GM12878 (cell line): ENCODE data around the gene R3HDM2. TPM values are rescaled to one million over a fixed set of nuclear protein-coding genes. Genes with fewer than 3 reads are reported as not detected.

Source experiments
- ATAC-seq: fragments of 200-7000 bp; cut with Tn5 transposase; 3 replicates; pipeline ENCODE4 v1.9.1; 2020; ENCODE audit warnings: mild to moderate bottlenecking, moderate library complexity
- BruUV-seq: library from RNA; stranded (reverse); fragments of 400-500 nt; replicated peaks from 2 replicates; lab custom pipeline; 2021; lab: Mats Ljungman, UMichigan
- CTCF ChIA-PET: fragments of 300-600 bp; sonication (Branson Sonifier 250); formaldehyde crosslinking; extraction: SDS; loops from one replicate; lab custom pipeline; 2021; ENCODE audit warnings: inconsistent platforms; lab: Yijun Ruan, JAX
- POLR2A ChIA-PET: fragments of 350-600 bp; formaldehyde crosslinking; extraction: SDS; loops from one replicate; lab custom pipeline; 2021; ENCODE audit warnings: inconsistent platforms; lab: Charles Lee
- RAD21 ChIA-PET: fragments of 300-600 bp; sonication (Branson Sonifier 250); formaldehyde crosslinking; loops from one replicate; lab custom pipeline; 2023; ENCODE audit warnings: antibody characterized with exemption; ENCODE audit not compliant: unreplicated experiment; lab: Charles Lee
- SMC1A ChIA-PET: fragments of 300-600 bp; sonication (Branson Sonifier 250); formaldehyde crosslinking; loops from one replicate; lab custom pipeline; 2023; ENCODE audit not compliant: unreplicated experiment, uncharacterized antibody; lab: Charles Lee
- DNase-seq: peaks from one replicate; pipeline ENCODE4 v3.0.0-alpha.2; 2011; ENCODE audit warnings: low read depth, low spot score
- FAIRE-seq: peaks from 3 replicates; lab custom pipeline; 2011; peaks lifted over from hg19 to GRCh38; lab: Jason Lieb, UNC
- H2AFZ ChIP-seq: 2 replicates; pipeline ENCODE4 v1.6.0; 2011; ENCODE audit warnings: low read depth, low read length, control low read depth; ENCODE audit not compliant: control insufficient read depth
- H3K27ac ChIP-seq: 2 replicates; pipeline ENCODE4 v1.5.1; 2011; ENCODE audit warnings: control low read depth; ENCODE audit not compliant: control insufficient read depth, insufficient read depth
- H3K27me3 ChIP-seq, 2 experiments: replicated peaks in 1 of 2; 2 replicates each; pipeline versions ENCODE4 v1.6.0 to v1.6.1; 2011; ENCODE audit warnings: low read length in 1 of 2; ENCODE audit not compliant: control insufficient read depth in 2 of 2, insufficient read depth in 2 of 2
- H3K36me3 ChIP-seq, 2 experiments: 2 replicates each; pipeline ENCODE4 v1.5.1; 2011; ENCODE audit warnings: low read length in 1 of 2; ENCODE audit not compliant: control insufficient read depth in 2 of 2, insufficient read depth in 2 of 2
- H3K4me1 ChIP-seq: 2 replicates; pipeline ENCODE4 v1.6.1; 2011; ENCODE audit warnings: mild to moderate bottlenecking, low read length, moderate library complexity, mixed read lengths; ENCODE audit not compliant: control insufficient read depth, insufficient read depth
- H3K4me2 ChIP-seq: 2 replicates; pipeline ENCODE4 v1.6.0; 2011; ENCODE audit warnings: control low read depth; ENCODE audit not compliant: control insufficient read depth, insufficient read depth
- H3K4me3 ChIP-seq: fragments of 200-600 bp; sonication (generic); 2 replicates; pipeline ENCODE4 v1.5.1; 2016
- H3K79me2 ChIP-seq: 2 replicates; pipeline ENCODE4 v1.6.0; 2011; ENCODE audit warnings: low read length; ENCODE audit not compliant: control insufficient read depth, insufficient read depth
- H3K9ac ChIP-seq: 2 replicates; pipeline ENCODE4 v1.8.0; 2011; ENCODE audit warnings: low read length, control low read depth, mixed read lengths; ENCODE audit not compliant: control insufficient read depth, insufficient read depth
- H3K9me3 ChIP-seq: replicated peaks from 3 replicates; pipeline ENCODE4 v1.5.1; 2011; ENCODE audit warnings: mild to moderate bottlenecking, low read length; ENCODE audit not compliant: control insufficient read depth, insufficient read depth
- H4K20me1 ChIP-seq: 2 replicates; pipeline ENCODE4 v1.6.0; 2011; ENCODE audit not compliant: control insufficient read depth, insufficient read depth
- CEBPZ ChIP-seq: fragments of 150-350 bp; IDR thresholded peaks from 2 replicates; pipeline ENCODE4 v1.6.1; 2016; ENCODE audit warnings: low read depth, low read length
- EED ChIP-seq: sonication (generic); IDR thresholded peaks from 2 replicates; pipeline ENCODE4 v1.6.1; 2016; ENCODE audit warnings: antibody characterized with exemption, low read depth
- FOXM1 ChIP-seq: IDR thresholded peaks from 2 replicates; pipeline ENCODE4 v1.6.1; 2012; ENCODE audit warnings: low read depth, mild to moderate bottlenecking, inconsistent platforms, low read length, moderate library complexity
- HCFC1 ChIP-seq: fragments of 150-350 bp; IDR thresholded peaks from 2 replicates; pipeline ENCODE4 v1.6.1; 2014; ENCODE audit warnings: low read length
- MEF2A ChIP-seq: IDR thresholded peaks from 2 replicates; pipeline ENCODE4 v1.6.1; 2011; ENCODE audit warnings: low read depth, mild to moderate bottlenecking, low read length, moderate library complexity; ENCODE audit not compliant: insufficient read depth
- MTA3 ChIP-seq: IDR thresholded peaks from 2 replicates; pipeline ENCODE4 v1.6.1; 2012; ENCODE audit warnings: low read length, inconsistent platforms, borderline replicate concordance
- RB1 ChIP-seq: fragments of 450-650 bp; formaldehyde crosslinking; IDR thresholded peaks from 2 replicates; pipeline ENCODE4 v1.6.1; 2017; ENCODE audit warnings: mild to moderate bottlenecking, borderline replicate concordance
- RUNX3 ChIP-seq: IDR thresholded peaks from 2 replicates; pipeline ENCODE4 v1.6.1; 2012; ENCODE audit warnings: low read length, inconsistent platforms
- TAF1 ChIP-seq: IDR thresholded peaks from 2 replicates; pipeline ENCODE4 v1.6.1; 2011; ENCODE audit warnings: mild to moderate bottlenecking, low read depth, low read length, borderline replicate concordance
- USF2 ChIP-seq: IDR thresholded peaks from 2 replicates; pipeline ENCODE4 v1.6.1; 2011; ENCODE audit warnings: low read depth, low read length, improper control_type of control experiment, borderline replicate concordance
- WGBS: methylation state at CpG from one replicate; pipeline ENCODE4 v1.1.6; 2016; ENCODE audit warnings: low lambda C conversion rate; ENCODE audit not compliant: insufficient replicate concordance, insufficient coverage; ENCODE audit errors: missing lambda C conversion rate; 5-methylcytosine and 5-hydroxymethylcytosine counted together
- in situ Hi-C: fragments of 300-500 bp; cut with MboI; formaldehyde crosslinking; loops from 9 replicates; pipeline ENCODE4 v1.14.3; 2018; ENCODE audit warnings: mixed read lengths
- intact Hi-C: fragments of 100-400 bp; cut with micrococcal nuclease; formaldehyde crosslinking; loops from one replicate; pipeline ENCODE4 v1.14.2; 2022; ENCODE audit not compliant: unreplicated experiment
- polyA plus RNA-seq, 11 experiments: library from polyadenylated mRNA; depleted of rRNA in 4 of 11; unstranded in 6 of 11; stranded (reverse) in 5 of 11; fragments of >200 nt; fragmentation: Nextera tagmentation in 4 of 11; fragmentation: Illumina TruSeq in 1 of 11; extraction: Ambion mirVana in 4 of 11; extraction: Trizol in 1 of 11; gene quantifications; 1 replicate in 1 of 11; 2 replicates in 10 of 11; pipeline versions ENCODE4 v1.2.1 to v1.2.3, GENCODE V29; 2011 to 2016; ENCODE audit warnings: inconsistent platforms in 2 of 11, missing spikeins in 2 of 11, low read depth in 1 of 11
- total RNA-seq, 4 experiments: library from RNA; depleted of rRNA in 3 of 4; stranded (reverse); fragments of >200 nt in 3 of 4; fragmentation: Illumina TruSeq in 1 of 4; extraction: Trizol in 1 of 4; gene quantifications; 2 replicates each; pipeline versions ENCODE4 v1.2.1 to v1.2.3, GENCODE V29; 2013 to 2021
- TF ChIP-seq, protein P1 (sequence below): fragments of 450-650 bp; formaldehyde crosslinking; IDR thresholded peaks from 2 replicates; pipeline ENCODE4 v1.4.0; 2022; ENCODE audit warnings: mild to moderate bottlenecking, moderate library complexity

R3HDM2 gene
- total and polyA plus RNA-seq, 10 of the 15 experiments (the other 5 are each of a cell fraction or from before 2014, with no cell fraction given): 4.6 to 26.1 (median 11.2) TPM

- no peak overlapping the region for H3K4me2 ChIP-seq
- H3K4me3 ChIP-seq: no peak overlapping the region
- DNase-seq: no peak
- no peaks in the 10 kb centered on the region for H3K79me2 ChIP-seq
- no peaks in the 10 kb centered on the region for H3K27me3 ChIP-seq
- H3K9me3 ChIP-seq: no peaks in the 10 kb centered on the region
- 82% methylated on average over 3 of the region's 3 CpGs for WGBS
- in situ Hi-C loops (no loop called here), intact Hi-C loops (no loop called here)
- FAIRE-seq: no peak
- CTCF ChIA-PET: interaction anchor here (0.6 to 2.3 kb wide), 2 partner anchors 100 to 104 kb away, joined by 3 to 7 read pairs; no protein-coding TSS in a partner anchor
- H2AFZ ChIP-seq: no peak overlapping the region
- RAD21 ChIA-PET: no interaction called here
- no peaks in the 10 kb centered on the region for H3K36me3 ChIP-seq
- no TSS peak for BruUV-seq
- no peaks in the 10 kb centered on the region for H4K20me1 ChIP-seq
- no peak overlapping the region for H3K9ac ChIP-seq
- ATAC-seq: no peak
- no peaks in the 10 kb centered on the region for H3K4me1 ChIP-seq
- SMC1A ChIA-PET: interaction anchor here (0.9 kb wide), 1 partner anchor 9 kb away, joined by 3 read pairs; no protein-coding TSS in a partner anchor
- POLR2A ChIA-PET: interaction anchor here (0.7 kb wide), 1 partner anchor 12 kb away, joined by 4 read pairs; no protein-coding TSS in a partner anchor
- no peak for TF ChIP-seq EED
- TF ChIP-seq CEBPZ: no peak
- TF ChIP-seq TAF1: no peak
- no peak for TF ChIP-seq RUNX3
- no peak overlapping the region for H3K27ac ChIP-seq
These were observed 78.7 kb downstream of the R3HDM2 start for GRCh38 chr12:57352166-57352565.

- peaks cover 2% of the 10 kb centered on the region; the same call in 1 of the 3 replicates for H3K9me3 ChIP-seq
- no peak overlapping the region for H3K9ac ChIP-seq
- ChIA-PET RAD21 (no interaction called here), SMC1A (no interaction called here), CTCF (no interaction called here), POLR2A (no interaction called here)
- no peak overlapping the region for H3K4me2 ChIP-seq
- no peak overlapping the region for H2AFZ ChIP-seq
- H3K36me3 ChIP-seq: no peaks in the 10 kb centered on the region
- in situ Hi-C loops (no loop called here), intact Hi-C loops (no loop called here)
- no peak overlapping the region for H3K27ac ChIP-seq
- TF ChIP-seq USF2 (no peak), HCFC1 (no peak), MEF2A (no peak), FOXM1 (no peak), RB1 (no peak), RUNX3 (no peak), MTA3 (no peak)
- TF ChIP-seq, protein P1, sequence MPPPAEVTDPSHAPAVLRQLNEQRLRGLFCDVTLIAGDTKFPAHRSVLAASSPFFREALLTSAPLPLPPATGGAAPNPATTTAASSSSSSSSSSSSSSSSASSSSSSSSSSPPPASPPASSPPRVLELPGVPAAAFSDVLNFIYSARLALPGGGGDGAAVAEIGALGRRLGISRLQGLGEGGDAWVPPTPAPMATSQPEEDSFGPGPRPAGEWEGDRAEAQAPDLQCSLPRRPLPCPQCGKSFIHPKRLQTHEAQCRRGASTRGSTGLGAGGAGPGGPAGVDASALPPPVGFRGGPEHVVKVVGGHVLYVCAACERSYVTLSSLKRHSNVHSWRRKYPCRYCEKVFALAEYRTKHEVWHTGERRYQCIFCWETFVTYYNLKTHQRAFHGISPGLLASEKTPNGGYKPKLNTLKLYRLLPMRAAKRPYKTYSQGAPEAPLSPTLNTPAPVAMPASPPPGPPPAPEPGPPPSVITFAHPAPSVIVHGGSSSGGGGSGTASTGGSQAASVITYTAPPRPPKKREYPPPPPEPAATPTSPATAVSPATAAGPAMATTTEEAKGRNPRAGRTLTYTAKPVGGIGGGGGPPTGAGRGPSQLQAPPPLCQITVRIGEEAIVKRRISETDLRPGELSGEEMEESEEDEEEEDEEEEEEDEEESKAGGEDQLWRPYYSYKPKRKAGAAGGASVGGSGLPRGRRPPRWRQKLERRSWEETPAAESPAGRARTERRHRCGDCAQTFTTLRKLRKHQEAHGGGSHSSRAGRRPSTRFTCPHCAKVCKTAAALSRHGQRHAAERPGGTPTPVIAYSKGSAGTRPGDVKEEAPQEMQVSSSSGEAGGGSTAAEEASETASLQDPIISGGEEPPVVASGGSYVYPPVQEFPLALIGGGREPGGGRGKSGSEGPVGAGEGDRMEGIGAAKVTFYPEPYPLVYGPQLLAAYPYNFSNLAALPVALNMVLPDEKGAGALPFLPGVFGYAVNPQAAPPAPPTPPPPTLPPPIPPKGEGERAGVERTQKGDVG (CRISPR knock-in tag): no peak
- no peaks in the 10 kb centered on the region for H4K20me1 ChIP-seq
- ATAC-seq (no peak), FAIRE-seq (no peak), DNase-seq (no peak)
- H3K79me2 ChIP-seq: no peaks in the 10 kb centered on the region
- H3K27me3 ChIP-seq: no peaks in the 10 kb centered on the region
- H3K4me1 ChIP-seq: no peaks in the 10 kb centered on the region; the same call in 1 of the 2 replicates
- no peak overlapping the region for H3K4me3 ChIP-seq
- BruUV-seq: no TSS peak
These were observed 83.6 kb downstream of the R3HDM2 start for GRCh38 chr12:57347284-57347683.
